GM21825 (cell line): ENCODE data around the gene LRRC57.

Experiments
- ATAC-seq: cut with Tn5 transposase; IDR thresholded peaks from one replicate; pipeline ENCODE4 v1.9.1; 2021; ENCODE audit warnings: mild to moderate bottlenecking, moderate library complexity; ENCODE audit not compliant: unreplicated experiment

The LRRC57 gene

GRCh38 chr15:42493679-42494078 is 54.9 kb downstream of the LRRC57 start:
- ATAC-seq, result no peak

GRCh38 chr15:42491539-42492225 is 56.9 kb downstream of the LRRC57 start:
- no peak for ATAC-seq

GRCh38 chr15:42490671-42491538 is 57.7 kb downstream of the LRRC57 start, which contains the start of gene ZNF106:
TSS of gene ZNF106 (minus strand) at chr15:42491141. CDS start at chr15:42472289, 18,852 bp downstream.
- ATAC-seq, result peak; percentile 45

GRCh38 chr15:42490291-42490670 is 58.3 kb downstream of the LRRC57 start:
- ATAC-seq, result no peak
